NCI-H2107 (cell line): ENCODE data around the gene C1orf56.
"Not testable (repeated sequence)": the region's sequence is repeated elsewhere in the genome, so short reads cannot be mapped to it uniquely, and the experiment has no call there.

Source experiments
- DNase-seq: peaks from one replicate; lab custom pipeline; 2025; lab: John Stamatoyannopoulos, UW

The C1orf56 gene

GRCh38 chr1:151061704-151062103, 14.2 kb downstream of the C1orf56 start:
- no peak for DNase-seq

GRCh38 chr1:151062741-151063371, 15.3 kb downstream of the C1orf56 start:
- DNase-seq: no peak

- DNase-seq: no peak
Observed at GRCh38 chr1:151065089-151065645, 17.6 kb downstream of the C1orf56 start.

- no peak for DNase-seq
Observed at GRCh38 chr1:151067185-151067584, 19.6 kb downstream of the C1orf56 start.

- no peak for DNase-seq
Observed at GRCh38 chr1:151069103-151069486, 21.5 kb downstream of the C1orf56 start.

- DNase-seq: peak; percentile 90
Observed at GRCh38 chr1:151070474-151071276, 23.1 kb downstream of the C1orf56 start, which contains the start of gene GABPB2. Gene GABPB2, plus strand, starts transcription at chr1:151070761. Its CDS starts 17,429 bp downstream, at chr1:151088190.

- no peak for DNase-seq
Observed at GRCh38 chr1:151072224-151072623, 24.7 kb downstream of the C1orf56 start.

GRCh38 chr1:151085953-151086559, 38.5 kb downstream of the C1orf56 start:
- DNase-seq: no peak

GRCh38 chr1:151097426-151097825, 49.9 kb downstream of the C1orf56 start:
- DNase-seq: not testable (repeated sequence)

- DNase-seq: no peak
Observed at GRCh38 chr1:151098126-151098525, 50.6 kb downstream of the C1orf56 start.
